GM20000 (cell line): Measurements from ENCODE around the gene PLOD3.
"Not testable (repeated sequence)": the region's sequence is repeated elsewhere in the genome, so short reads cannot be mapped to it uniquely, and the experiment has no call there.

Experiments used
- DNase-seq: peaks from one replicate; pipeline ENCODE4 v3.0.0; 2012; ENCODE audit warnings: low spot score
- CTCF ChIP-seq: IDR thresholded peaks from 2 replicates; pipeline ENCODE4 v1.5.1; 2012; ENCODE audit warnings: mild to moderate bottlenecking, control low read depth; ENCODE audit errors: extremely low read depth, missing control alignments

PLOD3 gene

GRCh38 chr7:101217388-101218235 lies at the start of gene PLOD3, which contains the start of gene ZNHIT1:
Gene PLOD3, minus strand, starts transcription at chr7:101217581. Its CDS starts 307 bp downstream, at chr7:101217274.
Gene ZNHIT1, plus strand, starts transcription at chr7:101218165. Its CDS starts 31 bp downstream, at chr7:101218196.
- no peak for TF ChIP-seq CTCF
- DNase-seq: peak; percentile 99

GRCh38 chr7:101265622-101266516 lies 48.5 kb upstream of the PLOD3 start:
- DNase-seq: no peak
- TF ChIP-seq CTCF: no peak

GRCh38 chr7:101264102-101264706 lies 46.8 kb upstream of the PLOD3 start:
- DNase-seq: not testable (repeated sequence)

GRCh38 chr7:101258243-101258731 lies 40.9 kb upstream of the PLOD3 start:
- no peak for DNase-seq
- no peak for TF ChIP-seq CTCF

- DNase-seq: no peak
- no peak for TF ChIP-seq CTCF
Observed at GRCh38 chr7:101255796-101256195, 38.4 kb upstream of the PLOD3 start.

- not testable (repeated sequence) for DNase-seq
Observed at GRCh38 chr7:101253199-101253598, 35.8 kb upstream of the PLOD3 start.

GRCh38 chr7:101251871-101252659 lies 34.7 kb upstream of the PLOD3 start:
- no peak for TF ChIP-seq CTCF

More at GRCh38 chr7:101251871-101252659, 34.7 kb upstream of the PLOD3 start:
- peak; percentile 94 for DNase-seq
